SK-N-SH treated with all-trans-retinoic acid at 6 μM for 48 hours (cell line): Measurements from ENCODE around the gene AHSP.
"Not testable (repeated sequence)": the region's sequence is repeated elsewhere in the genome, so short reads cannot be mapped to it uniquely, and the experiment has no call there.

ENCODE experiments used
- ATAC-seq: fragments of 200-7000 bp; cut with Tn5 transposase; 3 replicates; pipeline ENCODE4 v1.9.1; 2020; ENCODE audit warnings: mild to moderate bottlenecking, moderate library complexity
- ARNTL ChIP-seq: fragments of 450-650 bp; formaldehyde crosslinking; IDR thresholded peaks from 2 replicates; pipeline ENCODE4 v1.5.0; 2020; ENCODE audit warnings: low read depth, mild to moderate bottlenecking, moderate library complexity, borderline replicate concordance
- CSDC2 ChIP-seq: fragments of 250-450 bp; sonication (Bioruptor Pico); IDR thresholded peaks from 2 replicates; pipeline ENCODE4 v1.5.0; 2020; ENCODE audit warnings: mild to moderate bottlenecking, moderate library complexity
- ESRRG ChIP-seq: fragments of 250-450 bp; sonication (Bioruptor Pico); IDR thresholded peaks from 2 replicates; pipeline ENCODE4 v1.6.1; 2021; ENCODE audit warnings: mild to moderate bottlenecking
- GLIS3 ChIP-seq: fragments of 250-450 bp; sonication (Bioruptor Pico); IDR thresholded peaks from 2 replicates; pipeline ENCODE4 v1.5.0; 2020; ENCODE audit warnings: mild to moderate bottlenecking, moderate library complexity
- ISL1 ChIP-seq: fragments of 250-450 bp; sonication (Bioruptor Pico); IDR thresholded peaks from 2 replicates; pipeline ENCODE4 v2.1.2; 2022; ENCODE audit warnings: mild to moderate bottlenecking, moderate library complexity
- OSR1 ChIP-seq: fragments of 250-450 bp; sonication (Bioruptor Pico); IDR thresholded peaks from 2 replicates; pipeline ENCODE4 v1.8.0; 2022; ENCODE audit warnings: moderate library complexity, mild to moderate bottlenecking, inconsistent platforms
- PPARA ChIP-seq: fragments of 250-450 bp; sonication (Bioruptor Pico); IDR thresholded peaks from 2 replicates; pipeline ENCODE4 v1.5.0; 2020; ENCODE audit warnings: mild to moderate bottlenecking, borderline replicate concordance
- SNAI2 ChIP-seq: fragments of 250-450 bp; sonication (Bioruptor Pico); IDR thresholded peaks from 2 replicates; pipeline ENCODE4 v1.5.0; 2020; ENCODE audit warnings: mild to moderate bottlenecking, moderate library complexity
- TCF4 ChIP-seq: fragments of 250-450 bp; sonication (Bioruptor Pico); IDR thresholded peaks from 2 replicates; pipeline ENCODE4 v1.8.0; 2021; ENCODE audit warnings: mild to moderate bottlenecking, moderate library complexity, borderline replicate concordance
- TOX ChIP-seq: fragments of 250-450 bp; sonication (Bioruptor Pico); IDR thresholded peaks from 2 replicates; pipeline ENCODE4 v1.8.0; 2021; ENCODE audit warnings: mild to moderate bottlenecking, moderate library complexity, borderline replicate concordance
- ZC3H10 ChIP-seq: fragments of 250-450 bp; sonication (Bioruptor Pico); IDR thresholded peaks from 2 replicates; pipeline ENCODE4 v1.5.1; 2021; ENCODE audit warnings: mild to moderate bottlenecking, moderate library complexity
- ZFP3 ChIP-seq: fragments of 250-450 bp; sonication (Bioruptor Pico); IDR thresholded peaks from 2 replicates; pipeline ENCODE4 v1.5.0; 2020; ENCODE audit warnings: mild to moderate bottlenecking, moderate library complexity
- ZFP30 ChIP-seq: fragments of 450-650 bp; formaldehyde crosslinking; IDR thresholded peaks from 2 replicates; pipeline ENCODE4 v1.5.0; 2022; ENCODE audit warnings: mild to moderate bottlenecking, moderate library complexity
- ZNF565 ChIP-seq: fragments of 450-650 bp; formaldehyde crosslinking; conservative IDR thresholded peaks from 2 replicates; pipeline ENCODE4 v1.5.0; 2020; ENCODE audit warnings: low read depth, mild to moderate bottlenecking, moderate library complexity
- ZNF70 ChIP-seq: fragments of 450-650 bp; formaldehyde crosslinking; IDR thresholded peaks from 2 replicates; pipeline ENCODE4 v1.5.0; 2020; ENCODE audit warnings: mild to moderate bottlenecking, moderate library complexity
- ZNF8 ChIP-seq: fragments of 450-650 bp; formaldehyde crosslinking; IDR thresholded peaks from 2 replicates; pipeline ENCODE4 v1.5.0; 2020; ENCODE audit warnings: mild to moderate bottlenecking, moderate library complexity
- TF ChIP-seq, protein P1 (sequence below): fragments of 250-450 bp; sonication (Bioruptor Pico); IDR thresholded peaks from 2 replicates; pipeline ENCODE4 v1.5.1; 2020; ENCODE audit warnings: low read depth, mild to moderate bottlenecking, moderate library complexity
- TF ChIP-seq, protein P2 (sequence below): fragments of 250-450 bp; sonication (Bioruptor Pico); IDR thresholded peaks from 2 replicates; pipeline ENCODE4 v1.5.1; 2021; ENCODE audit warnings: mild to moderate bottlenecking, moderate library complexity
- TF ChIP-seq, protein P3 (sequence below): fragments of 250-450 bp; sonication (Bioruptor Pico); IDR thresholded peaks from 2 replicates; pipeline ENCODE4 v1.5.0; 2020; ENCODE audit warnings: mild to moderate bottlenecking, moderate library complexity

Gene AHSP

DNA sequence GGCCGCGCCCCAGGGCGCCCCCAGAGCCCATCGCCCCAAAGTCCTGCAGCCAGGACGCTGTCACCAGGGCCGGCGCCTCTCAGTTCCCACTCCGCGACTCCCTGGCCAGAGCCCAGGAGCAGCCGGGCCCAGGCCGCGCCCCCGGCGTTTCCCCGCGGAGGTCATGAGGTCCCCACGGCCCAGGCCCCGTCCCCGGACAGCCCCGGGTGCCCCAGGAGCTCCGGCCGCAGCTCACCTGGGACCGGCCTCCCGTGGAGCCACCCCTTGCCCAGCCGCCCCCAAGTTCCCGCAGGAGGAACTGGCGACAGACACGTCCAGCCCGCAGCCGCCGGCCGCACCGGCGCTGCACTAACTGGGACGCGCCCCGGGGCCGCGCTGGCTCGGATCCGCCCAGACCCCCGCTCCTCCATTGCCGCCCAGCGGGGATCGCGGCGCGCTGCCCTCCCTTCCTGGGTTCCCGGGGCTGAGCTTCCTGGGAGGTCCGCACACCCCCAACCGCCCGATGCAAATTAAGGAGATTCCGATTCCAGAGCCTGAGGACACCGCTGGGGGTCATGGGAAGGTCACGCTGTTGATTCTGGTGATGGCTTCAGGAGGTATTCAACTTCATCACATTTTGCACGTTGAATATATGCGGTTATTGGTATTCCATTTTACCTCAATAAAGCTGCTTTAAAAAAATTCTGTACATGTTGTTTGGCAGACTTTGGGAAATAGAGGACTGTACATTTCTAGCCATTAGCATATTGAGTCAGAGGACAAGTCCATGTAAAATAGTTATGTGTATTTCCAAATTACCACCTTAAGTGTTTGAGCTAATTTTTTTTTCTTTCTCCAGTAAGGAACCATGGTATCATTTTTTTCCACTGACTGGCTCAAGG is 9.9 kb downstream of the AHSP start:
- ATAC-seq: no peak; the same call in 2 of the 3 replicates
- TF ChIP-seq ZNF565 (CRISPR knock-in tag) (no peak), OSR1 (no peak), ZC3H10 (CRISPR knock-in tag) (no peak), ZNF70 (no peak), TCF4 (no peak), ZNF8 (CRISPR knock-in tag) (no peak), ZFP30 (CRISPR knock-in tag) (no peak), GLIS3 (CRISPR knock-in tag) (no peak), ZFP3 (no peak), PPARA (CRISPR knock-in tag) (no peak), CSDC2 (no peak), ISL1 (CRISPR knock-in tag) (no peak), ARNTL (CRISPR knock-in tag) (no peak), SNAI2 (no peak), TOX (CRISPR knock-in tag) (no peak)
- TF ChIP-seq, protein P1, sequence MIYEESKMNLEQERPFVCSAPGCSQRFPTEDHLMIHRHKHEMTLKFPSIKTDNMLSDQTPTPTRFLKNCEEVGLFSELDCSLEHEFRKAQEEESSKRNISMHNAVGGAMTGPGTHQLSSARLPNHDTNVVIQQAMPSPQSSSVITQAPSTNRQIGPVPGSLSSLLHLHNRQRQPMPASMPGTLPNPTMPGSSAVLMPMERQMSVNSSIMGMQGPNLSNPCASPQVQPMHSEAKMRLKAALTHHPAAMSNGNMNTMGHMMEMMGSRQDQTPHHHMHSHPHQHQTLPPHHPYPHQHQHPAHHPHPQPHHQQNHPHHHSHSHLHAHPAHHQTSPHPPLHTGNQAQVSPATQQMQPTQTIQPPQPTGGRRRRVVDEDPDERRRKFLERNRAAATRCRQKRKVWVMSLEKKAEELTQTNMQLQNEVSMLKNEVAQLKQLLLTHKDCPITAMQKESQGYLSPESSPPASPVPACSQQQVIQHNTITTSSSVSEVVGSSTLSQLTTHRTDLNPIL (CRISPR knock-in tag): no peak
- TF ChIP-seq, protein P2, sequence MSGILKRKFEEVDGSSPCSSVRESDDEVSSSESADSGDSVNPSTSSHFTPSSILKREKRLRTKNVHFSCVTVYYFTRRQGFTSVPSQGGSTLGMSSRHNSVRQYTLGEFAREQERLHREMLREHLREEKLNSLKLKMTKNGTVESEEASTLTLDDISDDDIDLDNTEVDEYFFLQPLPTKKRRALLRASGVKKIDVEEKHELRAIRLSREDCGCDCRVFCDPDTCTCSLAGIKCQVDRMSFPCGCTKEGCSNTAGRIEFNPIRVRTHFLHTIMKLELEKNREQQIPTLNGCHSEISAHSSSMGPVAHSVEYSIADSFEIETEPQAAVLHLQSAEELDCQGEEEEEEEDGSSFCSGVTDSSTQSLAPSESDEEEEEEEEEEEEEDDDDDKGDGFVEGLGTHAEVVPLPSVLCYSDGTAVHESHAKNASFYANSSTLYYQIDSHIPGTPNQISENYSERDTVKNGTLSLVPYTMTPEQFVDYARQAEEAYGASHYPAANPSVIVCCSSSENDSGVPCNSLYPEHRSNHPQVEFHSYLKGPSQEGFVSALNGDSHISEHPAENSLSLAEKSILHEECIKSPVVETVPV (CRISPR knock-in tag): no peak
- TF ChIP-seq, protein P3, sequence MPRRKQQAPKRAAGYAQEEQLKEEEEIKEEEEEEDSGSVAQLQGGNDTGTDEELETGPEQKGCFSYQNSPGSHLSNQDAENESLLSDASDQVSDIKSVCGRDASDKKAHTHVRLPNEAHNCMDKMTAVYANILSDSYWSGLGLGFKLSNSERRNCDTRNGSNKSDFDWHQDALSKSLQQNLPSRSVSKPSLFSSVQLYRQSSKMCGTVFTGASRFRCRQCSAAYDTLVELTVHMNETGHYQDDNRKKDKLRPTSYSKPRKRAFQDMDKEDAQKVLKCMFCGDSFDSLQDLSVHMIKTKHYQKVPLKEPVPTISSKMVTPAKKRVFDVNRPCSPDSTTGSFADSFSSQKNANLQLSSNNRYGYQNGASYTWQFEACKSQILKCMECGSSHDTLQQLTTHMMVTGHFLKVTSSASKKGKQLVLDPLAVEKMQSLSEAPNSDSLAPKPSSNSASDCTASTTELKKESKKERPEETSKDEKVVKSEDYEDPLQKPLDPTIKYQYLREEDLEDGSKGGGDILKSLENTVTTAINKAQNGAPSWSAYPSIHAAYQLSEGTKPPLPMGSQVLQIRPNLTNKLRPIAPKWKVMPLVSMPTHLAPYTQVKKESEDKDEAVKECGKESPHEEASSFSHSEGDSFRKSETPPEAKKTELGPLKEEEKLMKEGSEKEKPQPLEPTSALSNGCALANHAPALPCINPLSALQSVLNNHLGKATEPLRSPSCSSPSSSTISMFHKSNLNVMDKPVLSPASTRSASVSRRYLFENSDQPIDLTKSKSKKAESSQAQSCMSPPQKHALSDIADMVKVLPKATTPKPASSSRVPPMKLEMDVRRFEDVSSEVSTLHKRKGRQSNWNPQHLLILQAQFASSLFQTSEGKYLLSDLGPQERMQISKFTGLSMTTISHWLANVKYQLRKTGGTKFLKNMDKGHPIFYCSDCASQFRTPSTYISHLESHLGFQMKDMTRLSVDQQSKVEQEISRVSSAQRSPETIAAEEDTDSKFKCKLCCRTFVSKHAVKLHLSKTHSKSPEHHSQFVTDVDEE: no peak

DNA sequence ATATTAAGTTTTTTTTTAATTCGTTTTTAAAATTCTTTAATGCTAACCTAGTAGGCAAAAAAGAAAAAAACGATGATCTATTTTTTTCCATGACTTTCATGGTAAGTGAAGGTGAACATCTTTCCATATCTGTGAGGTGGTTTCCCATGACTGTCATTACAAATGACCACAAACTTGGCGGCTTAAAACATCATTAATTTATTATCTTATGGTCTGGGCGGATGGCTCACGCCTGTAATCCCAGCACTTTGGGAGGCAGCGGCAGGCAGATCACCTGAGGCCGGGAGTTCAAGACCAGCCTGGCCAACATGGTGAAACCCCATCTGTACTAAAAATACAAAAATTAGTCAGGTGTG is 10.5 kb downstream of the AHSP start:
- not testable (repeated sequence) for ATAC-seq

DNA sequence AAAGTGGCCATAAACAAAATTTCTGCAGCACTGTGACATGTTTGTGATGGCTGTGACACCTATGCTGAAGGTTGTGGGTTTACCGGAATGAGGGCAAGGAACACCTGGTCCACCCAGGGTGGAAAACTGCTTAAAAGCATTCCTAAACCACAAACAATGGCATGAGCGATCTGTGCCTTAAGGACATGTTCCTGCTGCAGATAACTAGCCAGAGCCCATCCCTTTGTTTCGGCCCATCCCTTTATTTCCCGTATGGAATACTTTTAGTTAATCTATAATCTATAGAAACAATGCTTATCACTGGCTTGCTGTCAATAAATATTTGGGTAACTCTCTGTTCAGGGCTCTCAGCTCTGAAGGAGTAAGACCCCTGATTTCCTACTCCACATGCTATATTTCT is 12.1 kb downstream of the AHSP start:
- ATAC-seq: not testable (repeated sequence)

DNA sequence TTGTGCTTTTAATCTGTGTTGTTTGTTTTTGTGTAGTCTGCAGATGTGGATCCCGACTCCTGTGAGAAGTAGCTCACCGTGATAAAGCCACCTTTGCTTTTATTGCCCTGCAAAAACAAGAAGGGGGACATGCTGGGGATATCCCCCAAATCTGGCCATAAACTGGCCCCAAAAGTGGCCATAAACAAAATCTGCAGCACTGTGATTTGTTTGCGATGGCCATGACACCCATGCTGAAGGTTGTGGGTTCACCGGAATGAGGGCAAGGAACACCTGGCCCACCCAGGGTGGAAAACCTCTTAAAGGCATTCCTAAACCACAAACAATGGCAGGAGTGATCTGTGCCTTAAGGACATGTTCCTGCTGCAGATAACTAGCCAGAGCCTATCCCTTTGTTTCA is 15.1 kb downstream of the AHSP start:
- TF ChIP-seq ZNF70: no peak
- no peak for TF ChIP-seq CSDC2
- TF ChIP-seq TOX (CRISPR knock-in tag): no peak
- no peak for TF ChIP-seq ARNTL (CRISPR knock-in tag)
- TF ChIP-seq SNAI2: no peak
- TF ChIP-seq ZC3H10 (CRISPR knock-in tag): no peak
- no peak for TF ChIP-seq ZNF565 (CRISPR knock-in tag)
- TF ChIP-seq, protein P1 (CRISPR knock-in tag): no peak
- TF ChIP-seq ZFP30 (CRISPR knock-in tag): no peak
- no peak for TF ChIP-seq ESRRG (CRISPR knock-in tag)
- no peak for ATAC-seq
